Uterus (tissue), 2 donors: Measurements from ENCODE around the gene MARCHF9.

ENCODE experiments used
- CTCF ChIP-seq, 4 experiments: fragments of 200-600 bp in 2 of 4; fragments of 450-650 bp in 2 of 4; sonication (generic) in 2 of 4; IDR thresholded peaks; one replicate each; pipeline ENCODE4 v1.5.1; 2016 to 2019; ENCODE audit warnings: antibody characterized with exemption in 4 of 4, mild to moderate bottlenecking in 2 of 4, moderate library complexity in 1 of 4
- POLR2A ChIP-seq, 2 donors: fragments of 450-650 bp; IDR thresholded peaks; one replicate each; pipeline ENCODE4 v1.6.1; 2016; ENCODE audit warnings: antibody characterized with exemption in 2 of 2, mild to moderate bottlenecking in 1 of 2, moderate library complexity in 1 of 2

- TF ChIP-seq CTCF (IDR thresholded peaks at IDR 0.05) (no peak), POLR2A (IDR thresholded peaks at IDR 0.05) (no peak)
Measured at GRCh38 chr12:57735198-57735855, 19.6 kb upstream of the MARCHF9 start.
